Hepatocyte (in vitro differentiated cells): ENCODE results near the gene TRMT11. TPM values are rescaled to one million over a fixed set of nuclear protein-coding genes. Genes with fewer than 3 reads are reported as not detected.
A peak's percentile ranks its signal among the peaks of the same experiment; 100 is the strongest.

Source experiments
- DNase-seq: peaks from one replicate; pipeline ENCODE4 v3.0.0-alpha.2; 2016; ENCODE audit warnings: low spot score
- H2AFZ ChIP-seq: fragments of 200-600 bp; sonication (generic); 2 replicates; pipeline ENCODE4 v1.6.0; 2016; ENCODE audit warnings: antibody characterized with exemption, mild to moderate bottlenecking
- H3K27ac ChIP-seq: fragments of 200-600 bp; sonication (generic); 2 replicates; pipeline ENCODE4 v1.5.1; 2016; ENCODE audit warnings: mild to moderate bottlenecking
- H3K27me3 ChIP-seq: fragments of 200-600 bp; sonication (generic); 2 replicates; pipeline ENCODE4 v1.6.1; 2016
- H3K36me3 ChIP-seq: fragments of 200-600 bp; sonication (generic); replicated peaks from 2 replicates; pipeline ENCODE4 v1.5.1; 2016; ENCODE audit warnings: low read depth; ENCODE audit not compliant: insufficient read depth
- H3K4me1 ChIP-seq: fragments of 200-600 bp; sonication (generic); 2 replicates; pipeline ENCODE4 v1.5.1; 2016; ENCODE audit warnings: mild to moderate bottlenecking, moderate library complexity; ENCODE audit not compliant: insufficient read depth
- H3K4me2 ChIP-seq: fragments of 200-600 bp; sonication (generic); 2 replicates; pipeline ENCODE4 v1.6.0; 2016
- H3K4me3 ChIP-seq: fragments of 200-600 bp; sonication (generic); 2 replicates; pipeline ENCODE4 v1.5.1; 2016; ENCODE audit warnings: mild to moderate bottlenecking
- H3K79me2 ChIP-seq: fragments of 200-600 bp; sonication (generic); 2 replicates; pipeline ENCODE4 v1.6.0; 2017; ENCODE audit warnings: mild to moderate bottlenecking
- H3K9me2 ChIP-seq: fragments of 200-600 bp; sonication (generic); replicated peaks from 2 replicates; pipeline ENCODE4 v1.6.0; 2017; ENCODE audit warnings: mild to moderate bottlenecking; ENCODE audit not compliant: insufficient read depth
- H3K9me3 ChIP-seq: fragments of 200-600 bp; sonication (generic); 2 replicates; pipeline ENCODE4 v1.5.1; 2016; ENCODE audit warnings: low read depth, mild to moderate bottlenecking
- H4K20me1 ChIP-seq: fragments of 200-600 bp; sonication (generic); 2 replicates; pipeline ENCODE4 v1.6.0; 2016; ENCODE audit warnings: mild to moderate bottlenecking; ENCODE audit not compliant: insufficient read depth, poor library complexity, severe bottlenecking
- CTCF ChIP-seq: fragments of 200-600 bp; sonication (generic); IDR thresholded peaks from 2 replicates; pipeline ENCODE4 v1.5.1; 2016; ENCODE audit warnings: antibody characterized with exemption, mild to moderate bottlenecking; ENCODE audit not compliant: poor library complexity
- EZH2 ChIP-seq: fragments of 200-600 bp; sonication (generic); IDR thresholded peaks from 2 replicates; pipeline ENCODE4 v1.6.1; 2016; ENCODE audit warnings: antibody characterized with exemption, mild to moderate bottlenecking, borderline replicate concordance
- EZH2phosphoT487 ChIP-seq: fragments of 200-600 bp; sonication (generic); IDR thresholded peaks from one replicate; pipeline ENCODE4 v1.6.1; 2018; ENCODE audit warnings: antibody characterized with exemption, mild to moderate bottlenecking, low read depth, moderate library complexity; ENCODE audit not compliant: unreplicated experiment, severe bottlenecking
- WGBS: methylation state at CpG from one replicate; pipeline ENCODE4 v1.1.6; 2016; ENCODE audit warnings: low lambda C conversion rate; ENCODE audit errors: missing lambda C conversion rate; 5-methylcytosine and 5-hydroxymethylcytosine counted together
- polyA plus RNA-seq: library from polyadenylated mRNA; unstranded; fragments of >200 nt; fragmentation: Nextera tagmentation; extraction: Ambion mirVana; gene quantifications from 2 replicates; pipeline ENCODE4 v1.2.1, GENCODE V29; 2016
- total RNA-seq: library from RNA; depleted of rRNA; stranded (reverse); fragments of >200 nt; gene quantifications from 2 replicates; pipeline ENCODE4 v1.2.3, GENCODE V29; 2014

Gene TRMT11
- 20.7 and 27.6 TPM in 2 replicates for total RNA-seq
- polyA plus RNA-seq: 14.8 and 18.6 TPM in 2 replicates

DNA sequence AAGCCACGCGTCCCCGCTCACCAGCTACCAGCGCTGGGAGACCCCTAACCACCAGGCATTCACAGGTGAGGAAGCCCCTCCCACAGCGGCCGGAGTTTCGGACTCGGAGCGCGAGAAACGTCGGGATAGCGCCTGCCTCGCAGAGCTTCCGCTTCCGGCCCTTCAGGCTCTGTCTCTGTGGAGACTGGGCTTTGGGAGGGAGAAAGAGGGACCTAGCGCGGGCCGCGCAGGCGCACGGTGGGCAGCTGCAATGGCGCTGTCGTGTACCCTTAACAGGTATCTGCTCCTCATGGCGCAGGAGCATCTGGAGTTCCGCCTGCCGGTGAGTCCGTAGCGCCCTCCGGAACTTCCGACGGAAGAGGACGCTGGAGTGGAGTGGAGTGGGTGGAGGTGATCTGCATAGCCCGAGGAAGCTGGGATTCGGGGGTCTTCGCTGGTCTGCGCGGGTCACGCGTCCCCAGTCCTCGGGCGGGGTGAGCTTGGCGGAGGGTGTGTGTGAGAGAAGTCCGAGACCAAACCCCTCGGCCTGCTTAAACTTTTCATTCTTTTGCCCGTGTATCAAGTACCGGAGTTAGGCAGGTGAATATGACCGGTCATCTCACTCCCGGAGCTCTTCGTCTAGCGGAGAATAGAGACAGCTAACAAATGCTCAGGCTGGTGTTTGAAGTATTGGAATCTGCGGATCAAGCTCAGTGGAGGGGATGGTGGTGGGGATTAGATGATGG lies at the start of gene TRMT11:
TSS of gene TRMT11 (plus strand) at position 240 of the 725 bp plus-strand sequence. CDS start at position 251, 11 bp downstream.
- peak within 1 kb of the TSS; percentile 30 for H3K4me3 ChIP-seq
- peak within 1 kb of the TSS; percentile 86 for H2AFZ ChIP-seq
- TF ChIP-seq CTCF (no peak), EZH2phosphoT487 (no peak), EZH2 (no peak)
- H3K79me2 ChIP-seq: peaks cover 52% of the 10 kb centered on the region
- WGBS: under 1% methylated on average over 52 of the region's 52 CpGs
- peaks cover under 1% of the 10 kb centered on the region for H4K20me1 ChIP-seq
- peak within 1 kb of the TSS; percentile 87 for H3K27ac ChIP-seq
- H3K9me3 ChIP-seq: no peaks in the 10 kb centered on the region
- peak within 1 kb of the TSS; percentile 80 for H3K4me2 ChIP-seq
- no peaks in the 10 kb centered on the region for H3K9me2 ChIP-seq
- no peaks in the 10 kb centered on the region for H3K36me3 ChIP-seq
- H3K4me1 ChIP-seq: peaks cover 16% of the 10 kb centered on the region
- no peaks in the 10 kb centered on the region for H3K27me3 ChIP-seq
- DNase-seq: peak; percentile 96

DNA sequence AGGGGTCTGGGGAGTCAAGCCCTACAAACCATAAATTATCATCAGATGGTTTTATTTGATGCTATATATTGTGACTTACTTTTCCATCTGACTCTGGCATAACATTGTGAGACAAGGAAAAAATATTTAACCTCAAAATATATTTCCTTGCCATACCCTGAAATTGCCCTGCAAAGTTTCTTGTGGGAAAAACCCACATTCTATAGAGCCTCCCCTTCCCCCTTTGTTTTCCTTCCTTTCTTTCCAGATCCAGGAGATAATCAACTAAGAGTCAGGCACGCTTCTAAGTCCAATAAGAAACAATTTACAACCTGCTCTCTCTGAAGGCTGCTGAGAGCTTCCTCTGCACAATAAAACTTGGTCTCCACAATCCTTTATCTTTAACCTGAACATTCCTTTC lies 47.3 kb upstream of the TRMT11 start:
- H3K9me3 ChIP-seq: no peaks in the 10 kb centered on the region
- H3K4me2 ChIP-seq: no peak overlapping the region
- H2AFZ ChIP-seq: no peak overlapping the region
- H3K27ac ChIP-seq: peak overlapping the region; percentile 57
- no peaks in the 10 kb centered on the region for H3K36me3 ChIP-seq
- no peaks in the 10 kb centered on the region for H3K79me2 ChIP-seq
- TF ChIP-seq EZH2phosphoT487 (no peak), CTCF (no peak), EZH2 (no peak)
- no peaks in the 10 kb centered on the region for H3K27me3 ChIP-seq
- no peak for DNase-seq
- no peak overlapping the region for H3K4me3 ChIP-seq
- H3K4me1 ChIP-seq: peaks cover 28% of the 10 kb centered on the region
- H3K9me2 ChIP-seq: no peaks in the 10 kb centered on the region
- WGBS: 29% methylated on average over 1 of the region's 1 CpG
- H4K20me1 ChIP-seq: no peaks in the 10 kb centered on the region

DNA sequence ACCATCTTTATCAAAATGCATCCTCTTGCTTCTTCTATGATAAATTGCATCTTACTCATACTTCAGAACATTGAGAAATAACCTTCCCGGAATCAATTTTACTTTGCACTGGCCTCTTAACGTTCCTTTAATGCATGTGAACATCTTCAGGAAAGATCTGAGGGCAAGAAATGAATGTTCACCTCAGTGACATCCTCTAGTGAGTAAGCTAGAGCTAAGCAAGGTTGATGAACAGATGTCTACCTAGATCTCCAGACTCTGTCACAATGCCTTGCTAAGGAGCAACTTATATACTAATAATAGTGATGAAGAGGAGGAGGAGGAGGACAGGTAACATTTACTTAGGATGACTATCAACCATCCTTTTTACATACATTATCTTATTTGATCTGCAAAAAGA lies 46.5 kb upstream of the TRMT11 start:
- Histone ChIP-seq H3K4me2 (no peak overlapping the region), H3K27me3 (no peaks in the 10 kb centered on the region), H3K27ac (peak overlapping the region; percentile 57), H3K36me3 (no peaks in the 10 kb centered on the region), H3K9me3 (no peaks in the 10 kb centered on the region), H2AFZ (no peak overlapping the region), H3K9me2 (no peaks in the 10 kb centered on the region), H3K79me2 (no peaks in the 10 kb centered on the region), H3K4me1 (peaks cover 34% of the 10 kb centered on the region), H3K4me3 (no peak overlapping the region), H4K20me1 (no peaks in the 10 kb centered on the region)
- 88% methylated on average over 2 of the region's 2 CpGs for WGBS
- no peak for DNase-seq
- TF ChIP-seq EZH2 (no peak), EZH2phosphoT487 (no peak), CTCF (no peak)
